SK-N-SH (cell line): ENCODE results near the gene ZNF410. TPM values are rescaled to one million over a fixed set of nuclear protein-coding genes. Genes with fewer than 3 reads are reported as not detected.

Source experiments
- CTCF ChIA-PET: fragments of 300-600, 350-600 bp; formaldehyde crosslinking; extraction: SDS; loops from one replicate; lab custom pipeline; 2021; lab: Yijun Ruan, JAX
- POLR2A ChIA-PET: fragments of 350-600 bp; sonication (Branson Sonifier 250); formaldehyde crosslinking; extraction: SDS; loops from one replicate; lab custom pipeline; 2020; ENCODE audit warnings: antibody characterized with exemption, inconsistent platforms; lab: Yijun Ruan, JAX
- DNase-seq: peaks from one replicate; pipeline ENCODE4 v3.0.0; 2012
- H2AFZ ChIP-seq: fragments of 200-600 bp; sonication (generic); 2 replicates; pipeline ENCODE4 v1.8.1; 2016; ENCODE audit warnings: antibody characterized with exemption, mild to moderate bottlenecking, low read depth
- H3F3A ChIP-seq: fragments of 200-600 bp; sonication (generic); replicated peaks from 2 replicates; pipeline ENCODE3; 2016; ENCODE audit warnings: antibody characterized with exemption, mild to moderate bottlenecking; ENCODE audit not compliant: insufficient read depth
- H3K27ac ChIP-seq, 2 experiments: fragments of 200-500 bp in 1 of 2; fragments of 200-600 bp in 1 of 2; sonication (Bioruptor generic) in 1 of 2; sonication (generic), shearing (Covaris generic) in 1 of 2; 2 replicates each; pipeline versions ENCODE4 v1.5.1 to v1.6.1; 2014 to 2016; ENCODE audit warnings: low read depth in 2 of 2, inconsistent platforms in 1 of 2, low read length in 1 of 2, mild to moderate bottlenecking in 1 of 2, mixed read lengths in 1 of 2
- H3K27me3 ChIP-seq: fragments of 200-600 bp; sonication (generic), shearing (Covaris generic); 2 replicates; pipeline ENCODE4 v1.6.1; 2016; ENCODE audit warnings: mixed run types; ENCODE audit not compliant: insufficient read depth
- H3K36me3 ChIP-seq, 2 experiments: fragments of 200-500 bp in 1 of 2; fragments of 200-600 bp in 1 of 2; sonication (Bioruptor generic) in 1 of 2; sonication (generic) in 1 of 2; replicated peaks in 1 of 2; 2 replicates each; pipeline versions ENCODE3 to v1.5.1; 2014 to 2016; ENCODE audit warnings: low read length in 1 of 2, mild to moderate bottlenecking in 1 of 2; ENCODE audit not compliant: insufficient read depth in 2 of 2, control insufficient read depth in 1 of 2
- H3K4me1 ChIP-seq, 2 experiments: fragments of 200-500 bp in 1 of 2; fragments of 200-600 bp in 1 of 2; sonication (Bioruptor generic) in 1 of 2; sonication (generic), shearing (Covaris generic) in 1 of 2; 2 replicates each; pipeline versions ENCODE4 v1.5.1 to v1.6.1; 2014 to 2016; ENCODE audit warnings: low read depth in 1 of 2, low read length in 1 of 2, mixed run types in 1 of 2; ENCODE audit not compliant: insufficient read depth in 2 of 2, control insufficient read depth in 1 of 2
- H3K4me2 ChIP-seq: fragments of 200-600 bp; sonication (generic), shearing (Covaris generic); 2 replicates; pipeline ENCODE4 v1.6.1; 2017; ENCODE audit warnings: mixed run types
- H3K4me3 ChIP-seq, 2 experiments: fragments of 200-500 bp in 1 of 2; fragments of 200-600 bp in 1 of 2; sonication (Bioruptor generic) in 1 of 2; sonication (generic), shearing (Covaris generic) in 1 of 2; 2 replicates each; pipeline versions ENCODE4 v1.5.1 to v1.8.1; 2014 to 2016; ENCODE audit warnings: low read depth in 2 of 2, inconsistent platforms in 1 of 2, low read length in 1 of 2, mild to moderate bottlenecking in 1 of 2, mixed read lengths in 1 of 2, moderate library complexity in 1 of 2
- H3K79me2 ChIP-seq: fragments of 200-600 bp; sonication (generic); 2 replicates; pipeline ENCODE4 v1.8.1; 2017; ENCODE audit warnings: mild to moderate bottlenecking; ENCODE audit not compliant: insufficient read depth
- H3K9ac ChIP-seq: fragments of 200-600 bp; sonication (generic); 2 replicates; pipeline ENCODE4 v1.6.1; 2017; ENCODE audit warnings: mixed run types
- H3K9me2 ChIP-seq: fragments of 200-600 bp; sonication (generic); 2 replicates; pipeline ENCODE4 v1.6.1; 2017; ENCODE audit warnings: mixed run types
- H3K9me3 ChIP-seq: fragments of 200-600 bp; sonication (generic); 2 replicates; pipeline ENCODE4 v1.6.1; 2017; ENCODE audit warnings: mixed run types, mild to moderate bottlenecking, moderate library complexity
- H4K20me1 ChIP-seq: fragments of 200-600 bp; sonication (generic); 2 replicates; pipeline ENCODE4 v1.6.1; 2017; ENCODE audit warnings: mild to moderate bottlenecking, mixed run types; ENCODE audit not compliant: insufficient read depth
- FOSL2 ChIP-seq: IDR thresholded peaks from 2 replicates; pipeline ENCODE4 v1.4.0; 2012; ENCODE audit warnings: low read depth, mild to moderate bottlenecking, moderate library complexity, borderline replicate concordance
- FOXJ3 ChIP-seq: sonication (generic); formaldehyde crosslinking; IDR thresholded peaks from 2 replicates; pipeline ENCODE4 v1.5.1; 2020; ENCODE audit warnings: mild to moderate bottlenecking, missing genetic modification reagents
- FOXM1 ChIP-seq: IDR thresholded peaks from 2 replicates; pipeline ENCODE4 v1.4.0; 2012; ENCODE audit warnings: low read depth, mild to moderate bottlenecking
- GABPA ChIP-seq: IDR thresholded peaks from 2 replicates; pipeline ENCODE4 v1.4.0; 2012; ENCODE audit warnings: low read depth, mild to moderate bottlenecking
- GATA2 ChIP-seq: sonication (generic); formaldehyde crosslinking; IDR thresholded peaks from 2 replicates; pipeline ENCODE4 v1.5.0; 2020; ENCODE audit warnings: mild to moderate bottlenecking, missing genetic modification reagents
- MEF2A ChIP-seq: IDR thresholded peaks from 2 replicates; pipeline ENCODE4 v1.4.0; 2012; ENCODE audit warnings: low read depth, borderline replicate concordance
- NFIC ChIP-seq: IDR thresholded peaks from 2 replicates; pipeline ENCODE4 v1.4.0; 2012; ENCODE audit warnings: borderline replicate concordance
- NRF1 ChIP-seq: IDR thresholded peaks from 2 replicates; pipeline ENCODE4 v1.6.1; 2012; ENCODE audit warnings: low read depth, mild to moderate bottlenecking, low read length
- POLR2AphosphoS5 ChIP-seq: IDR thresholded peaks from 2 replicates; pipeline ENCODE4 v1.6.1; 2012; ENCODE audit warnings: low read depth, low read length
- RAD21 ChIP-seq: IDR thresholded peaks from 2 replicates; pipeline ENCODE4 v1.6.1; 2012; ENCODE audit warnings: mild to moderate bottlenecking, low read length
- RCOR1 ChIP-seq: fragments of 150-350 bp; IDR thresholded peaks from 2 replicates; pipeline ENCODE4 v1.6.1; 2017; ENCODE audit warnings: antibody characterized with exemption, low read length
- RXRA ChIP-seq: IDR thresholded peaks from 2 replicates; pipeline ENCODE4 v1.4.0; 2012; ENCODE audit warnings: low read depth, mild to moderate bottlenecking, borderline replicate concordance
- SIN3A ChIP-seq: IDR thresholded peaks from 2 replicates; pipeline ENCODE4 v1.6.1; 2012; ENCODE audit warnings: low read depth, mild to moderate bottlenecking, low read length, moderate library complexity, borderline replicate concordance
- SMC3 ChIP-seq: IDR thresholded peaks from 2 replicates; pipeline ENCODE4 v1.6.1; 2012; ENCODE audit warnings: low read depth, low read length, improper control_type of control experiment
- TCF12 ChIP-seq: IDR thresholded peaks from 2 replicates; pipeline ENCODE4 v1.4.0; 2012
- YY1 ChIP-seq: IDR thresholded peaks from 2 replicates; pipeline ENCODE4 v1.4.0; 2012; ENCODE audit warnings: low read depth, mild to moderate bottlenecking
- WGBS: methylation state at CpG from one replicate; pipeline ENCODE4 v1.1.6; 2017; ENCODE audit warnings: low lambda C conversion rate; 5-methylcytosine and 5-hydroxymethylcytosine counted together
- polyA plus RNA-seq, 3 experiments: library from polyadenylated mRNA; depleted of rRNA; stranded (reverse); fragments of >200 nt; gene quantifications; 2 replicates each; pipeline ENCODE4 v1.2.3, GENCODE V29; 2012
- TF ChIP-seq, protein P1 (sequence below): IDR thresholded peaks from 2 replicates; pipeline ENCODE4 v1.6.1; 2012; ENCODE audit warnings: mild to moderate bottlenecking, low read depth, low read length, moderate library complexity
- TF ChIP-seq, protein P2 (sequence below): IDR thresholded peaks from 2 replicates; pipeline ENCODE4; 2012
- TF ChIP-seq, protein P3 (sequence below): fragments of 200-600 bp; sonication (generic); IDR thresholded peaks from 2 replicates; pipeline ENCODE4 v1.6.1; 2017; ENCODE audit warnings: antibody characterized with exemption, mild to moderate bottlenecking, moderate library complexity

Gene ZNF410
- polyA plus RNA-seq, 1 of the 3 experiments (the other 2 are of a cell fraction), result 22.8 TPM

DNA sequence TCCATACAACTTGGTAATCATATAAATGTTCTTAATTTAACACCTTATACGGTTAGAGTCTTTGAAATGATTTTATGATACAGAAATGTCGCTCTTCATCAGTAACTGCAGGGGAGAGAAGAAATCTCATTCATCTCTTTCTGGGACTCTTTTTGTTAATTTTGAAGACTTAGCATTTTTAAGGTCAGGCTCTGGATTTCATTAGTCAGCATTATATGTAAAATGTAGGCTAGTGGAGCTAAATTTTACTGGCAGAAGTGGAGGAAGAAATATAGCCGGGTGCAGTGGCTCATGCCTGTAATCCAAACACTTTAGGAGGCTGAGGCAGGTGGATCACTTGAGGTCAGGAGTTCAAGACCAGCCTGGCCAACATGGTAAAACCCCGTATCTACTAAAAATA lies 39.7 kb upstream of the ZNF410 start:
- no peak overlapping the region for H3K4me2 ChIP-seq
- H3K9me3 ChIP-seq, result no peaks in the 10 kb centered on the region
- no peak overlapping the region for H3K9ac ChIP-seq
- H3K79me2 ChIP-seq, result no peaks in the 10 kb centered on the region
- TF ChIP-seq GABPA, result no peak
- no peak for TF ChIP-seq FOXM1
- TF ChIP-seq, protein P1, sequence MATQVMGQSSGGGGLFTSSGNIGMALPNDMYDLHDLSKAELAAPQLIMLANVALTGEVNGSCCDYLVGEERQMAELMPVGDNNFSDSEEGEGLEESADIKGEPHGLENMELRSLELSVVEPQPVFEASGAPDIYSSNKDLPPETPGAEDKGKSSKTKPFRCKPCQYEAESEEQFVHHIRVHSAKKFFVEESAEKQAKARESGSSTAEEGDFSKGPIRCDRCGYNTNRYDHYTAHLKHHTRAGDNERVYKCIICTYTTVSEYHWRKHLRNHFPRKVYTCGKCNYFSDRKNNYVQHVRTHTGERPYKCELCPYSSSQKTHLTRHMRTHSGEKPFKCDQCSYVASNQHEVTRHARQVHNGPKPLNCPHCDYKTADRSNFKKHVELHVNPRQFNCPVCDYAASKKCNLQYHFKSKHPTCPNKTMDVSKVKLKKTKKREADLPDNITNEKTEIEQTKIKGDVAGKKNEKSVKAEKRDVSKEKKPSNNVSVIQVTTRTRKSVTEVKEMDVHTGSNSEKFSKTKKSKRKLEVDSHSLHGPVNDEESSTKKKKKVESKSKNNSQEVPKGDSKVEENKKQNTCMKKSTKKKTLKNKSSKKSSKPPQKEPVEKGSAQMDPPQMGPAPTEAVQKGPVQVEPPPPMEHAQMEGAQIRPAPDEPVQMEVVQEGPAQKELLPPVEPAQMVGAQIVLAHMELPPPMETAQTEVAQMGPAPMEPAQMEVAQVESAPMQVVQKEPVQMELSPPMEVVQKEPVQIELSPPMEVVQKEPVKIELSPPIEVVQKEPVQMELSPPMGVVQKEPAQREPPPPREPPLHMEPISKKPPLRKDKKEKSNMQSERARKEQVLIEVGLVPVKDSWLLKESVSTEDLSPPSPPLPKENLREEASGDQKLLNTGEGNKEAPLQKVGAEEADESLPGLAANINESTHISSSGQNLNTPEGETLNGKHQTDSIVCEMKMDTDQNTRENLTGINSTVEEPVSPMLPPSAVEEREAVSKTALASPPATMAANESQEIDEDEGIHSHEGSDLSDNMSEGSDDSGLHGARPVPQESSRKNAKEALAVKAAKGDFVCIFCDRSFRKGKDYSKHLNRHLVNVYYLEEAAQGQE, result no peak
- TF ChIP-seq, protein P2, sequence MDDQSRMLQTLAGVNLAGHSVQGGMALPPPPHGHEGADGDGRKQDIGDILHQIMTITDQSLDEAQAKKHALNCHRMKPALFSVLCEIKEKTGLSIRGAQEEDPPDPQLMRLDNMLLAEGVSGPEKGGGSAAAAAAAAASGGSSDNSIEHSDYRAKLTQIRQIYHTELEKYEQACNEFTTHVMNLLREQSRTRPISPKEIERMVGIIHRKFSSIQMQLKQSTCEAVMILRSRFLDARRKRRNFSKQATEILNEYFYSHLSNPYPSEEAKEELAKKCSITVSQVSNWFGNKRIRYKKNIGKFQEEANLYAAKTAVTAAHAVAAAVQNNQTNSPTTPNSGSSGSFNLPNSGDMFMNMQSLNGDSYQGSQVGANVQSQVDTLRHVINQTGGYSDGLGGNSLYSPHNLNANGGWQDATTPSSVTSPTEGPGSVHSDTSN, result no peak
- no peak for TF ChIP-seq FOXJ3 (CRISPR knock-in tag)
- no peak for TF ChIP-seq NRF1
- no peak for TF ChIP-seq RAD21
- no peak for TF ChIP-seq RCOR1
- TF ChIP-seq RXRA, result no peak
- TF ChIP-seq, protein P3, sequence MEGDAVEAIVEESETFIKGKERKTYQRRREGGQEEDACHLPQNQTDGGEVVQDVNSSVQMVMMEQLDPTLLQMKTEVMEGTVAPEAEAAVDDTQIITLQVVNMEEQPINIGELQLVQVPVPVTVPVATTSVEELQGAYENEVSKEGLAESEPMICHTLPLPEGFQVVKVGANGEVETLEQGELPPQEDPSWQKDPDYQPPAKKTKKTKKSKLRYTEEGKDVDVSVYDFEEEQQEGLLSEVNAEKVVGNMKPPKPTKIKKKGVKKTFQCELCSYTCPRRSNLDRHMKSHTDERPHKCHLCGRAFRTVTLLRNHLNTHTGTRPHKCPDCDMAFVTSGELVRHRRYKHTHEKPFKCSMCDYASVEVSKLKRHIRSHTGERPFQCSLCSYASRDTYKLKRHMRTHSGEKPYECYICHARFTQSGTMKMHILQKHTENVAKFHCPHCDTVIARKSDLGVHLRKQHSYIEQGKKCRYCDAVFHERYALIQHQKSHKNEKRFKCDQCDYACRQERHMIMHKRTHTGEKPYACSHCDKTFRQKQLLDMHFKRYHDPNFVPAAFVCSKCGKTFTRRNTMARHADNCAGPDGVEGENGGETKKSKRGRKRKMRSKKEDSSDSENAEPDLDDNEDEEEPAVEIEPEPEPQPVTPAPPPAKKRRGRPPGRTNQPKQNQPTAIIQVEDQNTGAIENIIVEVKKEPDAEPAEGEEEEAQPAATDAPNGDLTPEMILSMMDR, result no peak
- TF ChIP-seq YY1, result no peak
- no peak for TF ChIP-seq POLR2AphosphoS5
- no peak for TF ChIP-seq FOSL2
- no peak for TF ChIP-seq SIN3A
- no peak for TF ChIP-seq TCF12
- TF ChIP-seq MEF2A, result no peak
- TF ChIP-seq NFIC, result no peak
- no peak for TF ChIP-seq GATA2 (CRISPR knock-in tag)
- TF ChIP-seq SMC3, result no peak
- DNase-seq, result no peak
- no peak overlapping the region for H3K27ac ChIP-seq
- no peak overlapping the region for H2AFZ ChIP-seq
- no peaks in the 10 kb centered on the region for H3K27me3 ChIP-seq
- WGBS, result 61% methylated on average over 4 of the region's 4 CpGs
- ChIA-PET POLR2A (no interaction called here), CTCF (interaction anchor here (0.6 to 1.3 kb wide), 3 partner anchors 8 to 343 kb away, joined by 3 read pairs; no protein-coding TSS in a partner anchor)
- no peaks in the 10 kb centered on the region for H3K9me2 ChIP-seq
- no peak overlapping the region for H3K4me3 ChIP-seq
- peaks cover 0 to 3% of the 10 kb centered on the region in 2 experiments for H3K36me3 ChIP-seq
- no peaks in the 10 kb centered on the region for H4K20me1 ChIP-seq
- peaks cover 2 to 6% of the 10 kb centered on the region in 2 experiments; a peak in 2 of 4 replicates for H3K4me1 ChIP-seq
- peaks cover 8% of the 10 kb centered on the region for H3F3A ChIP-seq
